ENCODE measurements around the gene USP37. TPM values are rescaled to one million over a fixed set of nuclear protein-coding genes. Genes with fewer than 3 reads are reported as not detected.

Gene USP37
- total RNA-seq, 2 experiments from 2014 or later, result 30.2 to 32.7 TPM

GRCh38 chr2:218485986-218486667 lies 82.0 kb downstream of the USP37 start:
- Mint-ChIP-seq H3K36me3 (ENCODE audit: low read depth) (peaks cover 53% of the 10 kb centered on the region), H3K27ac (no peak overlapping the region), H3K9me3 (no peaks in the 10 kb centered on the region), H3K4me3 (no peak overlapping the region), H3K27me3 (no peaks in the 10 kb centered on the region), H3K4me1 (peaks cover 14% of the 10 kb centered on the region)
- ChIA-PET CTCF (no interaction called here), POLR2A (no interaction called here)
- no peak for DNase-seq

- POLR2A ChIA-PET, result interaction anchor here (1.2 kb wide), 1 partner anchor 11 kb away, joined by 4 read pairs; no protein-coding TSS in a partner anchor
- CTCF ChIA-PET, result interaction anchor here (0.9 kb wide), 1 partner anchor 12 kb away, joined by 3 read pairs; no protein-coding TSS in a partner anchor
- Mint-ChIP-seq H3K9me3 (no peaks in the 10 kb centered on the region), H3K36me3 (ENCODE audit: low read depth) (peaks cover 57% of the 10 kb centered on the region), H3K4me1 (peaks cover 14% of the 10 kb centered on the region), H3K27me3 (no peaks in the 10 kb centered on the region), H3K4me3 (no peak overlapping the region), H3K27ac (no peak overlapping the region)
- DNase-seq, result no peak
Measured at GRCh38 chr2:218482651-218483050, 85.5 kb downstream of the USP37 start.

GRCh38 chr2:218479595-218479994 lies 88.6 kb downstream of the USP37 start:
- POLR2A ChIA-PET, result interaction anchor here (0.7 kb wide), 1 partner anchor 21 kb away, joined by 3 read pairs; no protein-coding TSS in a partner anchor
- Mint-ChIP-seq H3K27me3 (no peaks in the 10 kb centered on the region), H3K9me3 (no peaks in the 10 kb centered on the region), H3K4me3 (no peak overlapping the region), H3K4me1 (peaks cover 14% of the 10 kb centered on the region), H3K36me3 (ENCODE audit: low read depth) (peaks cover 51% of the 10 kb centered on the region), H3K27ac (no peak overlapping the region)
- CTCF ChIA-PET, result interaction anchor here (1.1 to 1.8 kb wide), 2 partner anchors 13 to 16 kb away, joined by 4 read pairs; no protein-coding TSS in a partner anchor
- no peak for DNase-seq

GRCh38 chr2:218478544-218478943 lies 89.6 kb downstream of the USP37 start:
- no peaks in the 10 kb centered on the region for H3K27me3 Mint-ChIP-seq
- ChIA-PET POLR2A (no interaction called here), CTCF (no interaction called here)
- no peak overlapping the region for H3K4me3 Mint-ChIP-seq
- peaks cover 50% of the 10 kb centered on the region for H3K36me3 Mint-ChIP-seq (ENCODE audit: low read depth)
- H3K4me1 Mint-ChIP-seq, result peaks cover 10% of the 10 kb centered on the region
- H3K9me3 Mint-ChIP-seq, result no peaks in the 10 kb centered on the region
- no peak for DNase-seq
- no peak overlapping the region for H3K27ac Mint-ChIP-seq

- no peaks in the 10 kb centered on the region for H3K9me3 Mint-ChIP-seq
- H3K4me1 Mint-ChIP-seq, result peaks cover 3% of the 10 kb centered on the region
- POLR2A ChIA-PET, result no interaction called here
- H3K27me3 Mint-ChIP-seq, result no peaks in the 10 kb centered on the region
- H3K27ac Mint-ChIP-seq, result no peak overlapping the region
- CTCF ChIA-PET, result interaction anchor here (0.8 kb wide), 1 partner anchor 8 kb away, joined by 3 read pairs; no protein-coding TSS in a partner anchor
- DNase-seq, result no peak
- peaks cover 54% of the 10 kb centered on the region for H3K36me3 Mint-ChIP-seq (ENCODE audit: low read depth)
- no peak overlapping the region for H3K4me3 Mint-ChIP-seq
Measured at GRCh38 chr2:218477247-218477646, 90.9 kb downstream of the USP37 start.

GRCh38 chr2:218476676-218477075 lies 91.5 kb downstream of the USP37 start:
- H3K4me3 Mint-ChIP-seq, result no peak overlapping the region
- H3K27ac Mint-ChIP-seq, result no peak overlapping the region
- peaks cover 52% of the 10 kb centered on the region for H3K36me3 Mint-ChIP-seq (ENCODE audit: low read depth)
- no peak for DNase-seq
- peaks cover 6% of the 10 kb centered on the region for H3K4me1 Mint-ChIP-seq
- H3K9me3 Mint-ChIP-seq, result no peaks in the 10 kb centered on the region
- no peaks in the 10 kb centered on the region for H3K27me3 Mint-ChIP-seq
- ChIA-PET CTCF (interaction anchor here (0.8 to 1.2 kb wide), 3 partner anchors 8 to 14 kb away, joined by 3 to 5 read pairs (median 5); no protein-coding TSS in a partner anchor), POLR2A (no interaction called here)

GRCh38 chr2:218474527-218474926 lies 93.6 kb downstream of the USP37 start:
- Mint-ChIP-seq H3K4me1 (peaks cover 19% of the 10 kb centered on the region), H3K27ac (no peak overlapping the region), H3K36me3 (ENCODE audit: low read depth) (peaks cover 58% of the 10 kb centered on the region), H3K9me3 (no peaks in the 10 kb centered on the region), H3K4me3 (no peak overlapping the region), H3K27me3 (no peaks in the 10 kb centered on the region)
- DNase-seq, result no peak
- POLR2A ChIA-PET, result no interaction called here
- CTCF ChIA-PET, result interaction anchor here (0.6 to 2.0 kb wide), 2 partner anchors 8 to 1309 kb away, joined by 3 to 8 read pairs; no protein-coding TSS in a partner anchor

- ChIA-PET POLR2A (no interaction called here), CTCF (interaction anchor here (0.8 kb wide), 1 partner anchor 201 kb away, joined by 3 read pairs; no protein-coding TSS in a partner anchor)
- DNase-seq, result no peak
- H3K4me3 Mint-ChIP-seq, result no peak overlapping the region
- peaks cover 19% of the 10 kb centered on the region for H3K4me1 Mint-ChIP-seq
- no peak overlapping the region for H3K27ac Mint-ChIP-seq
- no peaks in the 10 kb centered on the region for H3K27me3 Mint-ChIP-seq
- no peaks in the 10 kb centered on the region for H3K9me3 Mint-ChIP-seq
- peaks cover 52% of the 10 kb centered on the region for H3K36me3 Mint-ChIP-seq (ENCODE audit: low read depth)
Measured at GRCh38 chr2:218472988-218473387, 95.2 kb downstream of the USP37 start.

GRCh38 chr2:218471982-218472381 lies 96.2 kb downstream of the USP37 start:
- ChIA-PET CTCF (no interaction called here), POLR2A (interaction anchor here (1.2 to 1.3 kb wide), 2 partner anchors 10 kb away, joined by 3 to 4 read pairs; no protein-coding TSS in a partner anchor)
- peaks cover 52% of the 10 kb centered on the region for H3K36me3 Mint-ChIP-seq (ENCODE audit: low read depth)
- no peaks in the 10 kb centered on the region for H3K9me3 Mint-ChIP-seq
- no peaks in the 10 kb centered on the region for H3K27me3 Mint-ChIP-seq
- H3K4me3 Mint-ChIP-seq, result no peak overlapping the region
- DNase-seq, result no peak
- H3K4me1 Mint-ChIP-seq, result peaks cover 19% of the 10 kb centered on the region
- no peak overlapping the region for H3K27ac Mint-ChIP-seq

- no peak for DNase-seq
- POLR2A ChIA-PET, result interaction anchor here (1.2 to 1.5 kb wide), 3 partner anchors 9 to 17 kb away, joined by 3 to 9 read pairs (median 4); no protein-coding TSS in a partner anchor
- no peaks in the 10 kb centered on the region for H3K27me3 Mint-ChIP-seq
- peak overlapping the region; percentile 3 for H3K27ac Mint-ChIP-seq
- no peaks in the 10 kb centered on the region for H3K9me3 Mint-ChIP-seq
- peaks cover 48% of the 10 kb centered on the region for H3K36me3 Mint-ChIP-seq (ENCODE audit: low read depth)
- no peak overlapping the region for H3K4me3 Mint-ChIP-seq
- H3K4me1 Mint-ChIP-seq, result peaks cover 19% of the 10 kb centered on the region
- CTCF ChIA-PET, result interaction anchor here (1.0 kb wide), 1 partner anchor 12 kb away, joined by 3 read pairs; no protein-coding TSS in a partner anchor
Measured at GRCh38 chr2:218471036-218471435, 97.1 kb downstream of the USP37 start.

- H3K27ac Mint-ChIP-seq, result peak overlapping the region; percentile 17
- peaks cover 19% of the 10 kb centered on the region for H3K4me1 Mint-ChIP-seq
- no peak overlapping the region for H3K4me3 Mint-ChIP-seq
- CTCF ChIA-PET, result interaction anchor here (0.6 to 1.0 kb wide), 2 partner anchors 12 to 428 kb away, joined by 3 read pairs; no protein-coding TSS in a partner anchor
- no peaks in the 10 kb centered on the region for H3K9me3 Mint-ChIP-seq
- H3K36me3 Mint-ChIP-seq (ENCODE audit: low read depth), result peaks cover 50% of the 10 kb centered on the region
- H3K27me3 Mint-ChIP-seq, result no peaks in the 10 kb centered on the region
- POLR2A ChIA-PET, result interaction anchor here (1.5 kb wide), 1 partner anchor 17 kb away, joined by 9 read pairs; no protein-coding TSS in a partner anchor
- no peak for DNase-seq
Measured at GRCh38 chr2:218470448-218470847, 97.7 kb downstream of the USP37 start.

GRCh38 chr2:218465987-218466633 lies 102.0 kb downstream of the USP37 start:
- Mint-ChIP-seq H3K36me3 (ENCODE audit: low read depth) (peaks cover 47% of the 10 kb centered on the region), H3K27ac (no peak overlapping the region), H3K4me3 (no peak overlapping the region), H3K4me1 (peaks cover 8% of the 10 kb centered on the region), H3K27me3 (no peaks in the 10 kb centered on the region), H3K9me3 (no peaks in the 10 kb centered on the region)
- POLR2A ChIA-PET, result no interaction called here
- no peak for DNase-seq
- CTCF ChIA-PET, result interaction anchor here (0.6 to 2.8 kb wide), 17 partner anchors 8 to 196 kb away, joined by 3 to 11 read pairs (median 4); partner anchors contain the start of genes AAMP, BCS1L, PNKD and ZNF142

- POLR2A ChIA-PET, result no interaction called here
- H3K27ac Mint-ChIP-seq, result no peak overlapping the region
- peaks cover 9% of the 10 kb centered on the region for H3K9me3 Mint-ChIP-seq
Measured at GRCh38 chr2:218458598-218458997, 109.6 kb downstream of the USP37 start.

More at GRCh38 chr2:218458598-218458997, 109.6 kb downstream of the USP37 start:
- Mint-ChIP-seq H3K27me3 (no peaks in the 10 kb centered on the region), H3K4me1 (no peaks in the 10 kb centered on the region), H3K36me3 (ENCODE audit: low read depth) (peaks cover 62% of the 10 kb centered on the region), H3K4me3 (no peak overlapping the region)
- no peak for DNase-seq
- CTCF ChIA-PET, result interaction anchor here (0.7 kb wide), 1 partner anchor 389 kb away, joined by 3 read pairs; no protein-coding TSS in a partner anchor

Measured in activated CD4-positive, alpha-beta memory T cell treated with anti-CD3 and anti-CD28 coated beads, Interleukin-2, amount 10 ng/mL, durations not matched to agents 7 days and 5 days (primary cell).